GM23338 (cell line): ENCODE data around the gene BCL2. TPM values are rescaled to one million over a fixed set of nuclear protein-coding genes. Genes with fewer than 3 reads are reported as not detected.

Experiments
- ATAC-seq: fragments of 200-7000 bp; cut with Tn5 transposase; 3 replicates; pipeline ENCODE4 v1.9.1; 2020
- DNase-seq: peaks from one replicate; pipeline ENCODE4 v3.0.0-alpha.2; 2015; ENCODE audit warnings: low spot score
- H2AFZ ChIP-seq: fragments of 200-600 bp; sonication (generic); 2 replicates; pipeline ENCODE4 v1.8.0; 2016; ENCODE audit warnings: antibody characterized with exemption, mild to moderate bottlenecking, moderate library complexity
- H3F3A ChIP-seq: fragments of 200-600 bp; sonication (generic); replicated peaks from 2 replicates; pipeline ENCODE4 v1.8.0; 2017; ENCODE audit warnings: antibody characterized with exemption, mixed run types, low read depth
- H3K27ac ChIP-seq: fragments of 200-600 bp; sonication (generic); 2 replicates; pipeline ENCODE4 v1.6.1; 2016; ENCODE audit warnings: low read depth
- H3K27me3 ChIP-seq: fragments of 200-600 bp; sonication (generic); 2 replicates; pipeline ENCODE4 v1.8.0; 2016; ENCODE audit warnings: mild to moderate bottlenecking, mixed run types, moderate library complexity; ENCODE audit not compliant: insufficient read depth
- H3K36me3 ChIP-seq: fragments of 200-600 bp; sonication (generic); 2 replicates; pipeline ENCODE4 v1.8.0; 2016; ENCODE audit warnings: mild to moderate bottlenecking; ENCODE audit not compliant: insufficient read depth
- H3K4me1 ChIP-seq: fragments of 200-600 bp; sonication (generic); 2 replicates; pipeline ENCODE4 v1.8.0; 2016; ENCODE audit warnings: mild to moderate bottlenecking, moderate library complexity; ENCODE audit not compliant: insufficient read depth
- H3K4me2 ChIP-seq: fragments of 200-600 bp; sonication (generic); 2 replicates; pipeline ENCODE4 v1.7.1; 2017; ENCODE audit warnings: mixed run types
- H3K4me3 ChIP-seq: fragments of 200-600 bp; sonication (generic); 2 replicates; pipeline ENCODE4 v1.6.1; 2016; ENCODE audit warnings: mixed run types
- H3K79me2 ChIP-seq: fragments of 200-600 bp; sonication (generic); replicated peaks from 2 replicates; pipeline ENCODE4 v1.8.0; 2017; ENCODE audit warnings: mild to moderate bottlenecking; ENCODE audit not compliant: insufficient read depth
- H3K9me2 ChIP-seq: fragments of 200-600 bp; sonication (generic); 2 replicates; pipeline ENCODE4 v1.8.0; 2017; ENCODE audit not compliant: insufficient read depth
- H4K20me1 ChIP-seq: fragments of 200-600 bp; sonication (generic); replicated peaks from 2 replicates; pipeline ENCODE4 v1.8.0; 2017; ENCODE audit warnings: mild to moderate bottlenecking; ENCODE audit not compliant: insufficient read depth
- H3K27ac Mint-ChIP-seq: 2 replicates; pipeline ENCODE4 v1.8.0; 2020; ENCODE audit warnings: inconsistent platforms, mild to moderate bottlenecking, moderate library complexity, mixed read lengths
- H3K27me3 Mint-ChIP-seq: 3 replicates; pipeline ENCODE4 v1.8.0; 2022; ENCODE audit warnings: low read depth, mild to moderate bottlenecking, moderate library complexity, mixed read lengths, inconsistent platforms; ENCODE audit not compliant: insufficient read depth, poor library complexity
- H3K36me3 Mint-ChIP-seq: 3 replicates; pipeline ENCODE4 v1.8.0; 2021; ENCODE audit warnings: low read depth, mild to moderate bottlenecking, inconsistent platforms, moderate library complexity, mixed read lengths
- H3K4me1 Mint-ChIP-seq: 3 replicates; pipeline ENCODE4 v1.8.0; 2020; ENCODE audit warnings: mild to moderate bottlenecking, inconsistent platforms, mixed read lengths
- H3K4me3 Mint-ChIP-seq: 3 replicates; pipeline ENCODE4 v1.8.0; 2021; ENCODE audit warnings: moderate library complexity, mild to moderate bottlenecking, inconsistent platforms, mixed read lengths
- H3K9me3 Mint-ChIP-seq: 3 replicates; pipeline ENCODE4 v1.8.0; 2020; ENCODE audit warnings: moderate library complexity, mild to moderate bottlenecking, inconsistent platforms, mixed read lengths
- EZH2 ChIP-seq: fragments of 200-600 bp; sonication (generic); IDR thresholded peaks from one replicate; pipeline ENCODE4 v1.8.0; 2017; ENCODE audit warnings: antibody characterized with exemption, mild to moderate bottlenecking, low read depth; ENCODE audit not compliant: unreplicated experiment
- EZH2phosphoT487 ChIP-seq: fragments of 200-600 bp; sonication (generic); IDR thresholded peaks from one replicate; pipeline ENCODE4 v1.8.1; 2018; ENCODE audit warnings: antibody characterized with exemption; ENCODE audit not compliant: unreplicated experiment
- JUNB ChIP-seq: IDR thresholded peaks from one replicate; pipeline ENCODE4 v1.6.1; 2016; ENCODE audit warnings: antibody characterized with exemption; ENCODE audit not compliant: unreplicated experiment
- NANOG ChIP-seq: IDR thresholded peaks from 2 replicates; pipeline ENCODE4 v1.6.1; 2016; ENCODE audit warnings: antibody characterized with exemption, borderline replicate concordance
- POLR2AphosphoS5 ChIP-seq: IDR thresholded peaks from 2 replicates; pipeline ENCODE4 v1.6.1; 2016; ENCODE audit warnings: antibody characterized with exemption, low read depth
- STAT1 ChIP-seq: IDR thresholded peaks from one replicate; pipeline ENCODE4 v1.6.1; 2016; ENCODE audit warnings: antibody characterized with exemption; ENCODE audit not compliant: unreplicated experiment
- ZNF114 ChIP-seq: fragments of 250-450 bp; sonication (Bioruptor Pico); IDR thresholded peaks from 2 replicates; pipeline ENCODE4 v1.5.0; 2020; ENCODE audit warnings: mild to moderate bottlenecking, moderate library complexity
- ZNF331 ChIP-seq: fragments of 250-450 bp; sonication (Bioruptor Pico); IDR thresholded peaks from 2 replicates; pipeline ENCODE4 v1.5.0; 2020; ENCODE audit warnings: low read depth, mild to moderate bottlenecking, moderate library complexity
- polyA plus RNA-seq: library from polyadenylated mRNA; unstranded; fragments of >200 nt; fragmentation: Nextera tagmentation; extraction: Ambion mirVana; gene quantifications from 2 replicates; pipeline ENCODE4 v1.2.1, GENCODE V29; 2016
- total RNA-seq: library from RNA; depleted of rRNA; stranded (reverse); fragments of >200 nt; shearing (Covaris generic); gene quantifications from 2 replicates; pipeline ENCODE4 v1.2.3, GENCODE V29; 2014
- TF ChIP-seq, protein P1 (sequence below): IDR thresholded peaks from one replicate; pipeline ENCODE4 v1.6.1; 2018; ENCODE audit warnings: antibody characterized with exemption; ENCODE audit not compliant: unreplicated experiment
- TF ChIP-seq, protein P2 (sequence below): fragments of 250-450 bp; sonication (Bioruptor Pico); IDR thresholded peaks from 2 replicates; pipeline ENCODE4 v1.5.0; 2020; ENCODE audit warnings: mild to moderate bottlenecking, moderate library complexity

The BCL2 gene
- total and polyA plus RNA-seq, 2 experiments from 2014 or later, result 1.2 to 4.0 TPM

DNA sequence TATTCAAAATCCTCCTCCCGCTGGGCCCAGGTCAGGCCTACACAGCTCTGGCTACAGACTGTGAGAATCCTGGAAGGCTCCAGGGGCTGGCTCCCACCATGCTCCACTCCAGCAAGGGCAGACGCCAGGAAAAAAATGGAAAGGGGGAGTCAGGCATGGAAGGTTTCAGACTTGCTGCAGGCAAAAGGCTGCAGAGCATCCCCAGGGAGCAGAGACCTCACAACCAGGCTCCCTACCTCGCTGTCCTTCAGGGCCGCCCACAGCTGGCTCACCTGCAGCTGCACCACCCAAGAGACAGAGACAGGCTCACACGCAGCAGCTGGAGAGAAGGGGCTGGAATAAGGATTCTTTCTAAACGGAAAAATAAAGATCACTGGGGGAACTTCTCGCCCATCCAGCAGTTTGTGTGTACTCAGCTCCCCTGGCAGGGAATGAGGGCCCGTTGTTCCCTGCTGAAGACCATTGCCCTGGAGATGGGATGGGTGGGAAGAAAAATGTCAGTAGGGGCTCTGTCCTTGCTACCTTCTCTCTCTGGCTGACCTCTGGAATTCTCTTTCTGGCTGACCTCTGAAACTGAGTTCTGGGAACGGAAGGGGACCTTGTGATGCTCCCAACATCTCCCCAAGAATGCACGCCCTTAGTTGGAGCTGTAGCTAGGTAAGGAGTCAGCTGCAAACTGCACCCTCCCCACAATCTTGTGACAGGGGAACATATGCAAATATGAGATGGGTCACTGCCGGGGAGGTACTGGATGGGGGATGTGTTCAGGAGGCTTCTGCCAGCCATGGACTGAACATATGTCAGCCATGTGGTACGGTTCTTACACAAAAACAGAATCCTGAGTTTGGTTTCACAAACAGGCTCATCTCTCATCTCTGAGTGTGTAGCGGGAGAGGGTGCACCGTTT is 34.5 kb downstream of the BCL2 start:
- H3K36me3 Mint-ChIP-seq, result no peaks in the 10 kb centered on the region
- H3K4me3 ChIP-seq, result no peak overlapping the region
- no peaks in the 10 kb centered on the region for H3K27me3 ChIP-seq
- ATAC-seq (peak; percentile 46), DNase-seq (no peak)
- H3K9me3 Mint-ChIP-seq, result no peaks in the 10 kb centered on the region
- H3K36me3 ChIP-seq, result no peaks in the 10 kb centered on the region
- no peaks in the 10 kb centered on the region for H3F3A ChIP-seq
- H3K27ac ChIP-seq, result no peak overlapping the region
- H3K4me2 ChIP-seq, result no peak overlapping the region
- no peaks in the 10 kb centered on the region for H3K79me2 ChIP-seq
- no peaks in the 10 kb centered on the region for H3K9me2 ChIP-seq
- H4K20me1 ChIP-seq, result no peaks in the 10 kb centered on the region
- no peak overlapping the region for H3K27ac Mint-ChIP-seq
- peaks cover 13% of the 10 kb centered on the region for H3K4me1 Mint-ChIP-seq
- no peak overlapping the region; the same call in 1 of the 2 replicates for H2AFZ ChIP-seq
- H3K4me1 ChIP-seq, result peaks cover 1% of the 10 kb centered on the region; the same call in 1 of the 2 replicates
- no peak overlapping the region for H3K4me3 Mint-ChIP-seq
- H3K27me3 Mint-ChIP-seq, result peaks cover 2% of the 10 kb centered on the region
- TF ChIP-seq EZH2 (no peak), JUNB (no peak), NANOG (no peak), POLR2AphosphoS5 (no peak), ZNF114 (no peak), EZH2phosphoT487 (no peak), STAT1 (no peak), ZNF331 (no peak)
- TF ChIP-seq, protein P1, sequence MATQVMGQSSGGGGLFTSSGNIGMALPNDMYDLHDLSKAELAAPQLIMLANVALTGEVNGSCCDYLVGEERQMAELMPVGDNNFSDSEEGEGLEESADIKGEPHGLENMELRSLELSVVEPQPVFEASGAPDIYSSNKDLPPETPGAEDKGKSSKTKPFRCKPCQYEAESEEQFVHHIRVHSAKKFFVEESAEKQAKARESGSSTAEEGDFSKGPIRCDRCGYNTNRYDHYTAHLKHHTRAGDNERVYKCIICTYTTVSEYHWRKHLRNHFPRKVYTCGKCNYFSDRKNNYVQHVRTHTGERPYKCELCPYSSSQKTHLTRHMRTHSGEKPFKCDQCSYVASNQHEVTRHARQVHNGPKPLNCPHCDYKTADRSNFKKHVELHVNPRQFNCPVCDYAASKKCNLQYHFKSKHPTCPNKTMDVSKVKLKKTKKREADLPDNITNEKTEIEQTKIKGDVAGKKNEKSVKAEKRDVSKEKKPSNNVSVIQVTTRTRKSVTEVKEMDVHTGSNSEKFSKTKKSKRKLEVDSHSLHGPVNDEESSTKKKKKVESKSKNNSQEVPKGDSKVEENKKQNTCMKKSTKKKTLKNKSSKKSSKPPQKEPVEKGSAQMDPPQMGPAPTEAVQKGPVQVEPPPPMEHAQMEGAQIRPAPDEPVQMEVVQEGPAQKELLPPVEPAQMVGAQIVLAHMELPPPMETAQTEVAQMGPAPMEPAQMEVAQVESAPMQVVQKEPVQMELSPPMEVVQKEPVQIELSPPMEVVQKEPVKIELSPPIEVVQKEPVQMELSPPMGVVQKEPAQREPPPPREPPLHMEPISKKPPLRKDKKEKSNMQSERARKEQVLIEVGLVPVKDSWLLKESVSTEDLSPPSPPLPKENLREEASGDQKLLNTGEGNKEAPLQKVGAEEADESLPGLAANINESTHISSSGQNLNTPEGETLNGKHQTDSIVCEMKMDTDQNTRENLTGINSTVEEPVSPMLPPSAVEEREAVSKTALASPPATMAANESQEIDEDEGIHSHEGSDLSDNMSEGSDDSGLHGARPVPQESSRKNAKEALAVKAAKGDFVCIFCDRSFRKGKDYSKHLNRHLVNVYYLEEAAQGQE, result no peak
- TF ChIP-seq, protein P2, sequence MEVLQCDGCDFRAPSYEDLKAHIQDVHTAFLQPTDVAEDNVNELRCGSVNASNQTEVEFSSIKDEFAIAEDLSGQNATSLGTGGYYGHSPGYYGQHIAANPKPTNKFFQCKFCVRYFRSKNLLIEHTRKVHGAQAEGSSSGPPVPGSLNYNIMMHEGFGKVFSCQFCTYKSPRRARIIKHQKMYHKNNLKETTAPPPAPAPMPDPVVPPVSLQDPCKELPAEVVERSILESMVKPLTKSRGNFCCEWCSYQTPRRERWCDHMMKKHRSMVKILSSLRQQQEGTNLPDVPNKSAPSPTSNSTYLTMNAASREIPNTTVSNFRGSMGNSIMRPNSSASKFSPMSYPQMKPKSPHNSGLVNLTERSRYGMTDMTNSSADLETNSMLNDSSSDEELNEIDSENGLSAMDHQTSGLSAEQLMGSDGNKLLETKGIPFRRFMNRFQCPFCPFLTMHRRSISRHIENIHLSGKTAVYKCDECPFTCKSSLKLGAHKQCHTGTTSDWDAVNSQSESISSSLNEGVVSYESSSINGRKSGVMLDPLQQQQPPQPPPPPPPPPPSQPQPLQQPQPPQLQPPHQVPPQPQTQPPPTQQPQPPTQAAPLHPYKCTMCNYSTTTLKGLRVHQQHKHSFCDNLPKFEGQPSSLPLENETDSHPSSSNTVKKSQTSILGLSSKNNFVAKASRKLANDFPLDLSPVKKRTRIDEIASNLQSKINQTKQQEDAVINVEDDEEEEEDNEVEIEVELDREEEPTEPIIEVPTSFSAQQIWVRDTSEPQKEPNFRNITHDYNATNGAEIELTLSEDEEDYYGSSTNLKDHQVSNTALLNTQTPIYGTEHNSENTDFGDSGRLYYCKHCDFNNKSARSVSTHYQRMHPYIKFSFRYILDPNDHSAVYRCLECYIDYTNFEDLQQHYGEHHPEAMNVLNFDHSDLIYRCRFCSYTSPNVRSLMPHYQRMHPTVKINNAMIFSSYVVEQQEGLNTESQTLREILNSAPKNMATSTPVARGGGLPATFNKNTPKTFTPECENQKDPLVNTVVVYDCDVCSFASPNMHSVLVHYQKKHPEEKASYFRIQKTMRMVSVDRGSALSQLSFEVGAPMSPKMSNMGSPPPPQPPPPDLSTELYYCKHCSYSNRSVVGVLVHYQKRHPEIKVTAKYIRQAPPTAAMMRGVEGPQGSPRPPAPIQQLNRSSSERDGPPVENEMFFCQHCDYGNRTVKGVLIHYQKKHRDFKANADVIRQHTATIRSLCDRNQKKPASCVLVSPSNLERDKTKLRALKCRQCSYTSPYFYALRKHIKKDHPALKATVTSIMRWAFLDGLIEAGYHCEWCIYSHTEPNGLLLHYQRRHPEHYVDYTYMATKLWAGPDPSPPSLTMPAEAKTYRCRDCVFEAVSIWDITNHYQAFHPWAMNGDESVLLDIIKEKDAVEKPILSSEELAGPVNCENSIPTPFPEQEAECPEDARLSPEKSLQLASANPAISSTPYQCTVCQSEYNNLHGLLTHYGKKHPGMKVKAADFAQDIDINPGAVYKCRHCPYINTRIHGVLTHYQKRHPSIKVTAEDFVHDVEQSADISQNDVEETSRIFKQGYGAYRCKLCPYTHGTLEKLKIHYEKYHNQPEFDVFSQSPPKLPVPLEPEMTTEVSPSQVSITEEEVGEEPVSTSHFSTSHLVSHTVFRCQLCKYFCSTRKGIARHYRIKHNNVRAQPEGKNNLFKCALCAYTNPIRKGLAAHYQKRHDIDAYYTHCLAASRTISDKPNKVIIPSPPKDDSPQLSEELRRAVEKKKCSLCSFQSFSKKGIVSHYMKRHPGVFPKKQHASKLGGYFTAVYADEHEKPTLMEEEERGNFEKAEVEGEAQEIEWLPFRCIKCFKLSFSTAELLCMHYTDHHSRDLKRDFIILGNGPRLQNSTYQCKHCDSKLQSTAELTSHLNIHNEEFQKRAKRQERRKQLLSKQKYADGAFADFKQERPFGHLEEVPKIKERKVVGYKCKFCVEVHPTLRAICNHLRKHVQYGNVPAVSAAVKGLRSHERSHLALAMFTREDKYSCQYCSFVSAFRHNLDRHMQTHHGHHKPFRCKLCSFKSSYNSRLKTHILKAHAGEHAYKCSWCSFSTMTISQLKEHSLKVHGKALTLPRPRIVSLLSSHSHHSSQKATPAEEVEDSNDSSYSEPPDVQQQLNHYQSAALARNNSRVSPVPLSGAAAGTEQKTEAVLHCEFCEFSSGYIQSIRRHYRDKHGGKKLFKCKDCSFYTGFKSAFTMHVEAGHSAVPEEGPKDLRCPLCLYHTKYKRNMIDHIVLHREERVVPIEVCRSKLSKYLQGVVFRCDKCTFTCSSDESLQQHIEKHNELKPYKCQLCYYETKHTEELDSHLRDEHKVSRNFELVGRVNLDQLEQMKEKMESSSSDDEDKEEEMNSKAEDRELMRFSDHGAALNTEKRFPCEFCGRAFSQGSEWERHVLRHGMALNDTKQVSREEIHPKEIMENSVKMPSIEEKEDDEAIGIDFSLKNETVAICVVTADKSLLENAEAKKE (CRISPR knock-in tag), result no peak
